Right cardiac atrium (tissue), 5 donors: ENCODE results near the gene HK1. TPM values are rescaled to one million over a fixed set of nuclear protein-coding genes. Genes with fewer than 3 reads are reported as not detected.

Experiments
- ATAC-seq, 2 donors: fragments of 200-7000 bp; cut with Tn5 transposase; one replicate each; pipeline versions ENCODE4 v1.8.0 to v1.9.1; 2020; ENCODE audit warnings: moderate library complexity in 2 of 2, mild to moderate bottlenecking in 1 of 2
- DNase-seq, 3 donors: peaks; one replicate each; pipeline ENCODE4 v3.0.0-alpha.2; 2020
- H3K27ac ChIP-seq: one replicate; pipeline ENCODE4 v1.5.1; 2013; ENCODE audit warnings: mild to moderate bottlenecking, low read length, control low read depth, moderate library complexity
- H3K27me3 ChIP-seq: one replicate; pipeline ENCODE4 v1.6.1; 2013; ENCODE audit not compliant: control insufficient read depth, insufficient read depth
- H3K4me1 ChIP-seq: one replicate; pipeline ENCODE4 v1.6.1; 2013; ENCODE audit warnings: low read length; ENCODE audit not compliant: control insufficient read depth, insufficient read depth
- H3K4me3 ChIP-seq: one replicate; pipeline ENCODE4 v1.5.1; 2013; ENCODE audit warnings: low read length, control low read depth
- H3K9me3 ChIP-seq: one replicate; pipeline ENCODE4 v1.6.1; 2013; ENCODE audit warnings: low read length; ENCODE audit not compliant: control insufficient read depth
- WGBS: extraction: QIAGEN DNeasy Blood & Tissue Kit; methylation state at CpG from one replicate; pipeline ENCODE4 v1.1.7; 2013; 5-methylcytosine and 5-hydroxymethylcytosine counted together
- intact Hi-C, 4 donors: fragments of 100-400 bp; cut with DNase I; formaldehyde crosslinking; loops; one replicate each; pipeline versions ENCODE4 v1.11.0 to v1.14.0; 2022 to 2023
- polyA plus RNA-seq: library from polyadenylated mRNA; stranded (reverse); fragments of 200-250 nt; gene quantifications from one replicate; pipeline ENCODE4 v1.2.3, GENCODE V29; 2013
- total RNA-seq, 4 donors: library from RNA; stranded (reverse); fragmentation: NEBNext Ultra II Directional; extraction: Animal tissue kit (Norgen Biotek cat#: 25700); gene quantifications; one replicate each; pipeline ENCODE4 v1.2.1, GENCODE V29; 2021
- donor health status: healthy with polysubstance abuse.
- donor health status: DM: no; HTN: yes; CAD: no.
- donor health status: DM: no; HTN: no; CAD: no.
- donor health status: DM: no; HTN: yes; CAD: no; lungs with severe emphysema.
- donor health status: DM: yes; HTN: yes; CAD: no.

The HK1 gene
- total and polyA plus RNA-seq, 5 donors, result 165 to 313 (median 278) TPM

GRCh38 chr10:69360485-69361302 lies 82.4 kb downstream of the HK1 start:
- Histone ChIP-seq H3K9me3 (no peaks in the 10 kb centered on the region), H3K27ac (peak overlapping the region; percentile 54), H3K4me1 (peaks cover 25% of the 10 kb centered on the region), H3K27me3 (no peaks in the 10 kb centered on the region), H3K4me3 (no peak overlapping the region)
- peak; percentile 79 to 84 for ATAC-seq
- 27% methylated on average over 8 of the region's 8 CpGs for WGBS
- intact Hi-C loops, result no loop called here
- peak; percentile 79 to 90 (median 80) for DNase-seq

GRCh38 chr10:69361303-69361614 lies 83.0 kb downstream of the HK1 start:
- no peak for DNase-seq
- intact Hi-C loops, result no loop called here
- Histone ChIP-seq H3K4me1 (peaks cover 25% of the 10 kb centered on the region), H3K4me3 (no peak overlapping the region), H3K9me3 (no peaks in the 10 kb centered on the region), H3K27me3 (no peaks in the 10 kb centered on the region), H3K27ac (no peak overlapping the region)
- 96% methylated on average over 2 of the region's 2 CpGs for WGBS
- no peak for ATAC-seq

- H3K4me1 ChIP-seq, result peaks cover 23% of the 10 kb centered on the region
- intact Hi-C loops, result no loop called here
- DNase-seq, result peak; percentile 88 to 92 (median 92)
- H3K9me3 ChIP-seq, result no peaks in the 10 kb centered on the region
- no peak overlapping the region for H3K4me3 ChIP-seq
- peak; percentile 72 to 88 for ATAC-seq
- peak overlapping the region; percentile 28 for H3K27ac ChIP-seq
- 31% methylated on average over 13 of the region's 13 CpGs for whole genome bisulfite sequencing
- no peaks in the 10 kb centered on the region for H3K27me3 ChIP-seq
Observed at GRCh38 chr10:69362471-69362954, 84.2 kb downstream of the HK1 start.

GRCh38 chr10:69363666-69364065 lies 85.4 kb downstream of the HK1 start:
- no peak for ATAC-seq
- intact Hi-C loops, result no loop called here

GRCh38 chr10:69364232-69364940 lies 86.1 kb downstream of the HK1 start:
- WGBS, result 91% methylated on average over 9 of the region's 9 CpGs
- H3K27ac ChIP-seq, result no peak overlapping the region
- DNase-seq, result no peak
- no peaks in the 10 kb centered on the region for H3K27me3 ChIP-seq
- no peak overlapping the region for H3K4me3 ChIP-seq
- ATAC-seq, result no peak
- H3K4me1 ChIP-seq, result peaks cover 18% of the 10 kb centered on the region
- intact Hi-C loops, result no loop called here
- H3K9me3 ChIP-seq, result no peaks in the 10 kb centered on the region

More at GRCh38 chr10:69363666-69364065, 85.4 kb downstream of the HK1 start:
- Histone ChIP-seq H3K9me3 (no peaks in the 10 kb centered on the region), H3K27ac (no peak overlapping the region), H3K4me3 (no peak overlapping the region), H3K27me3 (no peaks in the 10 kb centered on the region), H3K4me1 (peaks cover 18% of the 10 kb centered on the region)
- 63% methylated on average over 5 of the region's 5 CpGs for WGBS
- DNase-seq, result no peak

GRCh38 chr10:69366738-69367137 lies 88.4 kb downstream of the HK1 start:
- H3K4me3 ChIP-seq, result no peak overlapping the region
- DNase-seq (no peak), ATAC-seq (no peak)
- 92% methylated on average over 5 of the region's 5 CpGs for WGBS
- H3K9me3 ChIP-seq, result no peaks in the 10 kb centered on the region
- intact Hi-C loops, result no loop called here
- H3K27me3 ChIP-seq, result no peaks in the 10 kb centered on the region
- H3K4me1 ChIP-seq, result peaks cover 4% of the 10 kb centered on the region
- H3K27ac ChIP-seq, result no peak overlapping the region

GRCh38 chr10:69367469-69367868 lies 89.2 kb downstream of the HK1 start:
- WGBS, result 69% methylated on average over 4 of the region's 4 CpGs
- no peak overlapping the region for H3K4me3 ChIP-seq
- DNase-seq (no peak), ATAC-seq (no peak)
- intact Hi-C loops, result no loop called here
- no peaks in the 10 kb centered on the region for H3K9me3 ChIP-seq
- no peaks in the 10 kb centered on the region for H3K27me3 ChIP-seq
- no peak overlapping the region for H3K27ac ChIP-seq
- peaks cover 3% of the 10 kb centered on the region for H3K4me1 ChIP-seq

GRCh38 chr10:69372126-69372980 lies 94.1 kb downstream of the HK1 start:
- Histone ChIP-seq H3K9me3 (no peaks in the 10 kb centered on the region), H3K4me3 (no peak overlapping the region), H3K27ac (no peak overlapping the region), H3K27me3 (no peaks in the 10 kb centered on the region), H3K4me1 (peaks cover 18% of the 10 kb centered on the region)
- ATAC-seq, result peak; percentile 7 to 65
- DNase-seq, result no peak
- 68% methylated on average over 9 of the region's 9 CpGs for WGBS
- intact Hi-C loops, result loop anchor here in 2 of 4 donors (10.0 kb wide), 1 partner anchor 48 kb away; no protein-coding TSS in a partner anchor

GRCh38 chr10:69374242-69374641 lies 95.9 kb downstream of the HK1 start:
- no peaks in the 10 kb centered on the region for H3K9me3 ChIP-seq
- intact Hi-C loops, result loop anchor here in 2 of 4 donors (10.0 kb wide), 1 partner anchor 49 kb away; no protein-coding TSS in a partner anchor
- H3K4me3 ChIP-seq, result no peak overlapping the region
- H3K4me1 ChIP-seq, result peaks cover 18% of the 10 kb centered on the region
- H3K27me3 ChIP-seq, result no peaks in the 10 kb centered on the region
- H3K27ac ChIP-seq, result no peak overlapping the region
- ATAC-seq (no peak), DNase-seq (peak in 1 of 3 donors; percentile 63)
- WGBS, result 90% methylated on average over 13 of the region's 13 CpGs

- Histone ChIP-seq H3K27me3 (no peaks in the 10 kb centered on the region), H3K9me3 (no peaks in the 10 kb centered on the region), H3K27ac (peak overlapping the region; percentile 59), H3K4me3 (no peak overlapping the region), H3K4me1 (peaks cover 18% of the 10 kb centered on the region)
- WGBS, result 91% methylated on average over 2 of the region's 2 CpGs
- no peak for DNase-seq
- no peak for ATAC-seq
- intact Hi-C loops, result loop anchor here (5.0 to 10.0 kb wide), 3 partner anchors 43 to 58 kb away; no protein-coding TSS in a partner anchor
Observed at GRCh38 chr10:69374931-69375306, 96.6 kb downstream of the HK1 start.
